ENCODE data around the gene FURIN.
"Not testable (repeated sequence)": the region's sequence is repeated elsewhere in the genome, so short reads cannot be mapped to it uniquely, and the experiment has no call there.

The FURIN gene

DNA sequence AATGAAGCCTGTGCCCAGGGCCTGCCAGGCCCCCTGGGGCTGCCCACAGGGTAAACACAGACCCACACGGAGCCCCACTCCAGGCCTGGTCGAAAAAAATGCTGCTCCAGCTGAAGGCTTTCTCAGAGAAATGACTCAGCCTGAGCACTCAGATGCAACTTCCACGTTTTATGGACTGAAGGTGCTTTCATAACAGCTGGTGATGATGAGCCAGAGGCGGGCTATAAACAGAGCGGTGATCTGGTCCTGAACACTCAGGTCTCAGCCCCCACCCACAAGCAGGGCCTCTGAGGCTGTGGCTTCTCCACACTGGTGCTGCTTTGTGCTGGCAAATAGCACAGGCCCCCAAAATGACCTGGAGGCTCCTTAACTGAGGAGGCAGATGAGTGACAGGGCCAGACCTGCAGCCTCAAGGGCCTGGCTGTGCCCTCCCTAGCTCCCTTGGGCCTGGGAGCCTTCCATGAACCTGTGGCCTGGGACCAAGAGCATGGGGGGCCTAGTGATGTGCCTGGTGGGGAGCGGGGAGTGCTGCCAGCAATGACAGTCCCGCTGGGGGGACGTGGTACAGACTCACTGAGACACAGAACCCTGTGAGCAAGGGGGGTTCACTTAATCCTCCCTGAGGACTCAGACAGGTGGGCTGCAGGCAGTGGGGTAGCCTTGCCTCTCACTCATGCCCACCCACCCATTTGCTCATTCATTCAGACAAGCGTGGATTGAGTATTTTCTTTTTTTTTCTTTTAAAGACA is 23.0 kb upstream of the FURIN start:
- DNase-seq, result peak in 1 of 2 experiments; percentile 25

DNA sequence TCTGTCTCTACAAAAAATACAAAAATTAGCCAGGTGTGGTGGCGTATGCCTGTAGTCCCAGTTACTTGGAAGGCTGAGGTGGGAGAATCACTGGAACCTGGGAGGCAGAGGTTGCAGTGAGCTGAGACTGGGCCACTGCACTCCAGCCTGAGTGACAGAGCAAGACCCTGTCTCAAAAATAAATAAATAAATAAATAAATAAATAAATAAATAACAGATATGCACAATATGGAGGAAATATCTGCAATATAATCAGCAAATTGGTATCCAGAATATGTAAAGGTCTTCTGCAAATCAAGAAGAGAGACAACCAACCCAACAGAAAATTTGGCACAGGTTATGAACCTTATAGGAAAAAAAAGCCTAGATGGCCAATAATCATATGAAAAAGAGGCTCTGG is 19.0 kb upstream of the FURIN start:
- not testable (repeated sequence) for DNase-seq

DNA sequence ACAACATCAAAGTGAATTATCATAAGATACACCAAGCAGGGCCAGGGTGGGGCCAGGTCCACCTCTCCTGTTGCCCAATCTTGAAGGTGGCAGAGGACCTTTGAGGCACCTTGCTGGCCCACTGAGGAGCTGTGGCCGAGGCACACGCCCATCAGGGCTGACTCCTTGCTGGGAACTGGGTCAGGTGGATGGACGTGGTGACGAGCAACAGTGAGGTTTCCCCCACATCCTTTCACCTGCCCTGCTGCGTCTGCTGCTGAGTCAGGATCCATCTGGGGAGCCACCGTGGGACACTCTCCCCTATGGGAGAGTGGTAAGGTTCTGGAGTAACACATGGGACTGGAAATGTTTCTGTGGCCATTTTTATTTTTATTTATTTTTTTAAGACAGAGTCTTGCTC is 17.3 kb upstream of the FURIN start:
- DNase-seq, result no peak

DNA sequence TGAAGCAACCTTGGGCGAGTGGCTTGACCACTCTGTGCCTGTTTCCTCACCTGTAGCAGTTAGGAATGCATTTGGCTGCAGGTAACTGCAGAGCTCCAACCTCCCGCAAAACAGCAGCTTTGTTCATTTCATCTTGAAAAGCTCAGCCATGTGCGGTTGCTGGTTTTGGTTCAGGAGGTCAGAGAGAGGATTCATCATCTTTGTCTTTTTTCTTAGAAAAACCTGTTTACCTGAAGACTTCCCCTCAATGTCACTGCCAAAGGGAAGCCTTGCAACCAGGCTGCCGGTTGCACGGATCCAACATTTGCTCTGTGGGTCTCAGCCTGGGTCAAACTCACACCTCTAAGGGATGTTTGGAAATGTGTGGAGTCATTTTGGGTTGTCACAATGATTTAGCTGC is 16.4 kb upstream of the FURIN start:
- no peak for DNase-seq

DNA sequence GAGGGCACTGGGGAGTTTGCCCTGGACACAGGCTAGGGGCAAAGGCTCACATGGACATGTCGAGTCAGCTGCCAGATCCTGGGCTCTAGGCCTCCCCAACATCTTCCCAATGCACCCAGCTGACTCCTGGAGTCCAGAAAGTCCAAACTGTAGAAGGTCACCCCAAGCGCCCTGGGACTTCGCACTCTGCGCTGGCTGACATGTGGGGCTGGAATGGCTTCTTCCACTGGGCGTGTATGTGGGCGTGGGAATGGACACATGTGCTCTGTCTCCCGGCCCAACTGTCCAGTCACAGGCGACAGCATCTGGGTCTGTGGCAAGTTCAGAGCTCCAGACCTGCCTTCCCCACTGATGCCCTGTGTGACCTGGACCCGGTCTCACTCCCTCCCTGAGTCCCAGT is 13.2 kb upstream of the FURIN start:
- DNase-seq, result no peak

DNA sequence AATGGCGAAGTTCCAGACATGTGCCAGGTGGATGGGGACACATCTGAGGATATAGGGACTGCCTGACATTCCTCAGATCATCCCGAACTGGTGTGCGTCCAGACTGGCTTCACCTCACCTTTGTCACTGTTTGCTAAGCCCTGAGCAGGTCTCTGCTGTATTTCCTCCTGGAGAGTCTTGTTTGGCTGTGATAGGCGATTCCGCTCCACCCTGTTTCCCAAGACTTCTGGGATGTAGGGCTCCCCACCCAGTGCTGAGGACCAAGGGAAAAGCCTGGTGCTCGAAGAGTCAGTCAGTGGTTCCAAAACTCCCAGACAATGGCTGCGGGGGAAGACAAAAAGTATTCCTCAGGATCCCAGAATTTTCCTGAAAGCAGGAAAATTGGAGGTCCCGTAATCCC is 11.1 kb upstream of the FURIN start:
- no peak for DNase-seq

DNA sequence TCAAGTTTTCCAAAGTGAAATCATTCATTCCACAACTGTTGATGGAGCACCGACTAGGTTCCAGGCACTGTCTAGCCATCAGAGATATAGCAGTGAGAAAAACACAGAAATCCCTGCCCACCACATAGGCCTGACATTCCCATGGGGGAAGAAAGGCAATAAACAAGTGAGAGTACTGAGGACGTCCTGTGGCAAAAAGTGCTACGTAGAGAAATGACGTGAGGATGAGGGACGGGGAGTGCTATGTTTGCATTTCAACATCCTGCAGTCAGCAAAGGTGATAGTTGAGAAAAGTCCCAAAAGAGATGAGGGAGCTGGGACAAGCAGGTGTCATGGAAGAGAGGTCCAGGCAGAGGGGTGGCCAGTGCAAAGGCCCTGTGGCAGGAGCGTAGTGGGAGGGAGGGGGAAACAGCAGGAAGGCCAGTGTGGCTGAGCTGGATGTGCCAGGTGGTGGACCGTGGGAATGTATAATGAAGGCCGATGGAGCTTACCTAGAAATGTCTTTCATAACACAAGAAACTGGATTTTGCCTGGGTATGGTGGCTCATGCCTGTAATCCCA is 10.4 kb upstream of the FURIN start:
- DNase-seq, result no peak

DNA sequence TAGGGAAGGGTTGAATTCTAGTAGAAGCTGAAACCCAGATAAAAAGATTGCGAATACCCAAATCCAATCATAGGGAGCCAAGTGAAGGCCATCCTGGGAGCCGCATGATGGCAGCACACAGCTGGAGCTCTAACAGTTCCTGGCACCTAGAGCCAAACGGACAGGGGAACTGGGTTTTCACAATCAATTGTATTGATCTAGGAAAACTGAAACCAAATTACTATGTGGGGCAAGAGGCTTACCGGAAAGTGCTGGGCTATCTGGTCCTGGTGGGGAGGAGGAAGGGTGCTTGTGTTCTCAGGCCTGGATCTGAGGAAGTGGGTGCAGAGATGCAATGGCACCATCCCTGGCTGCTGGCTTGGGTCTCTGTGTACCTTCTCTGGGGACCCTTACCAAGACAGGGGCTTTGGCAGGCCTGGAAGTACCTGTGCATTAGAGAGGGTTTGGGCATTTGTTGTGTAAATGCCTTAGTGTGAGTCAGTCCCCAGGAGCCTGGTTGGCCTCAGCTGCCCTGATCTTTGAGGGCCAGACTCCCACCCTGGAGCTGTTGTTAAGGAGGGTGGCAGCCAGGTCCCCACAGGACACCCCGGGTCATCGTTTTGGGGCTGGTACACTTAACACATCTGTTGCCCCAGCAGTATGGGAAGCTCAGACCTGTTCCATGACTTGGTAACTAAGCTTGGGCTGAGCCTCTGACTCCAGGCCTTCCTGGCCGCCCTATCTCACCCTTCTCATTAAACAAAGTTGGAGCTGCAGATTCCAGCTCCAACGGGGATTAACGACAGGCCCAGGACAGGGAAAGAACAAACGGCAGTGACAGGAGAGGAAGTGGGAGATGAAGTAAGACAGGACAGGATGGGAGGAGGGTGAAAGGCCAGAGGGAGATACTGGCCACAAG is 8.9 kb upstream of the FURIN start:
- DNase-seq, result no peak

DNA sequence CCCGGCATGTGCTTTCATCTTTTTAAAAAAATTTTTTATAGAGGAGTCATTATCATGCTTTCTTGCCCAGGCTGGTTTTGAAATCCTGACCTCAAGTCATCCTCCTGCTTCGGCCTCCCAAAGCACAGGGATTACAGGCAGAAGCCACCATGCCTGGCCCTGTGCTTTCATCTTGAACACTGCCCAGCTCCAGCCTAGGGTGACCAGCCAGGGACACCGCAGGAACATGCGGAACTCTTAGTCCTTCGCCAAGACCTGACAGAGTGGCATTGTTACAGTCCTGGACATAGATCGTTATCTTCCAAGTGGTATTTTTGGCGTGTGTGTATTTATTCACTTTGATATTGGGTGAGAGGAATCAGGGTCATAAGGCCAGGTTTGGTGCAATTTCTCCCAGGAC is 7.9 kb upstream of the FURIN start:
- no peak for DNase-seq

DNA sequence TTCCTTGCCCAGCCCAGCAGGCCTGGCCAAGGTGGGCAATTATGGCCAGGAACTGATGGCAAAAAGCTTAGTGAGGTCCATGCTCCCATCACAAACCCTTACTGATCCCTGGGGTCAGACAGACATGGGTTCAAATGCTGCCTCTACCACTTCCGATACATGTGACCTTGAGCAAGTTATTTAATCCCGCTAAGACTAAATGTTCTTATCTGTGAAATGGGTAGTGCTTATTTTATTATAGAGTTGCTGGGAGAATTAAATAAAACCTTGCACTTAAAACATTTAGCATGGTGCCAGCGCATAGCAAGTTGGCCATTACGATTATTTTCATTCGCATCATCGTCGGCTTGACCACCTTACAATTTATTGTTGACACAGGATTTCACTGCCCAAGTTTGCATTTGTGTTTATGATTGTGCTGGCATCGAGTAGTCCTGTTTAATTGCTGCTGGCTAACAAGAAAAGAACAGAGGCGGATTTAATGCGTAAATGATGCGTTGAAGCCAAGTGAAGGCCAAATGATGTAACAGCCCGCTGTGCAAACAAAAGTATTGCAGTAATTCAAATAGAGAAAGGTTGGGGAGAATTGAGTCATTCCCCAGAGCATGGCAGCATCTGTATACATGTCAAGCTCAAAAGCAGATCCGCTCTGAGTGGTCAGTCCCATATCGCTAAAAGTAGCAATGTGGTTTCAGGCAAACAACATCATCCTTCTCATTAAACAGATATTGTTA is 7.3 kb upstream of the FURIN start:
- DNase-seq, result no peak

DNA sequence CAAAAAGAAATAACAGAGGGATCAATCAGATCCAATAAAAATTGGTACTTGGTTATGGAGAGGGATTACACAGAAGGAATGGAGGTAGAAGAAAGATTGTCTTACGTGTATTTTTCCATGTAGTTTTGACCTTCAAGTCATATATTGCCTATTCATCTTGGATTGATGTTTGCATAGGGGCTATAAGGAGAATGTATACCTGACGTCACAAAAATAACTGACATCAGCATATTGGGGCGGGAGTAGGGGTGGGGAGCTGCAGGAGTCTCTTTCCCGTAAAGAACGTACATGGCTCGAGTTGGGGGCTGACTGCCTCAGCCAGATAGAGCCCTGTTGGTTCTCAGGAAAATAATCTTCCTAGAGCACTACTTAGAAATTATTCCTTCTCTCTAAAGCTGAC is 5.9 kb upstream of the FURIN start:
- no peak for DNase-seq

DNA sequence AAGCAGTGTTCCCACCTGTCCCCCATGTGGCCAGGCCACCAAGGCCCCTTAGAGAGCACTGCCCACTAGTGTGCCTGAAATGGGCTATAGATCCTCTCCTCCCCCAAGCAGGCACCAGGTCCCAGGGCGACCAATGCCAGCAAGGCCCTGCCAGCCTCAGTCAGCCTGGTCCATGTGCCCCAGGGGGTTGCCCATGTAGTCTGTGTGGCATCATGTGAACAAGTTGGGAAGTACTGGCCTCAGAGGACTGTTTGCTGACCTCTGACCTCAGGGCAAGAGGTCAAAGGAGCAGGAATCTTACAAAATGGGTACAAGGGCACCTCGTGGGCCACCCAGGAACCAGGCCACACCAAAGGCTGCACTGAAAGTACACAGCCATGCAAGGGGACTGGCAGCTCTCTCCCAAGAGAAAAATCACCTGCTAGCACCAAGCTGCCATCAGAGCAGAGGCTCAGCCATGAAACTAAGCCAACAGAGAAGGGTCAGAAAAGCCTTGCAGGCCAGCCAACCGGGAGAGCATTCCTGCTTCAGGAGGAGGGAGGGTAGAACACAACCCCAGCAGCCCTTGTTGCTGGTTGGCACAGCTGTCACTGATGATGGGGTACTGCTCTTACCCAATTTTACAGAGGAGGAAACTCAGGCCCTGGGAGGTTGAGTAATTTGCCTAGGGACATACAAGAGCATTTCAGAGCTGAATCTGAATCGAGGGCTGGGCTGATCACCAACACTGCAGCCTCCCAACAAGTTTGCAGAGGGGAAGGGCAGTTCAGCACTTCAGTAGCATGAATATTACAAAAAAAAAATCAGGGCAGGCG is 5.2 kb upstream of the FURIN start:
- DNase-seq, result no peak

DNA sequence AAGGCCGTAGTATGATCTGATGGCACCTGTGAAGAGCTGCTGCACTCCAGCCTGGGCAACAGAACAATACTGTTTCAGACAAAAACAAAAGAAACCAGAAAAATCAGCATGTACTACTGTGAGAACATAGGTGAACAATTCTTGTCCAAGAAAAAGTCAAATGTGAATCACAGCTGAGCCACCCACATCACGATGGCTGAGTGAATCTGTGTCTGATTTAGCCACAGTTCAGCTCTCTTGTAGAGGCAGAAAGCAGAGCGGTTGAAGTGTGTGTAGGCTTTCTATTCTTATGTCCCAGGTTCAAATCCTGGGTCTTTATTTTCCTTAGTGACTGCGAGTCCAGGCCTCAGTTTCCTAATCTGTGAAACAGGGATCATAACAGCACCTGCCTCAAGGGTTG is 4.4 kb upstream of the FURIN start:
- no peak for DNase-seq

DNA sequence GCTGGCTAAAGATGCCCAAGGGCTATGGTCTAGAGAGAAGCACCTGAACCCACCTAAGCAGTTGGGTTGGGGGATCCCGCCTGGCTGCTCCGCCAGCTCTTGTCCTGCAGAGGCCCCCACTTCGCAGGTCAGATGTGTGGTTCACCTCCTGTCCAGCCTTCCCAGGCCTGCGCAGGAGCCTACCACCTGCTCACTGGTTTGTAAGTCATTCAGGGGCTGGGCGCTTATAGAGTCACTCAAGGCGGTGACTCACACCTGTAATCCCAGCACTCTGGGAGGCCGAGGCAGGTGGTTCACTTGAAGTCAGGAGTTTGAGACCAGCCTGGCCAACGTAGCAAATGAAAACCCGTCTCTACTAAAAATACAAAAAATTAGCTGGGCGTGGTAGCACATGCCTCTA is 3.9 kb upstream of the FURIN start:
- DNase-seq, result no peak

DNA sequence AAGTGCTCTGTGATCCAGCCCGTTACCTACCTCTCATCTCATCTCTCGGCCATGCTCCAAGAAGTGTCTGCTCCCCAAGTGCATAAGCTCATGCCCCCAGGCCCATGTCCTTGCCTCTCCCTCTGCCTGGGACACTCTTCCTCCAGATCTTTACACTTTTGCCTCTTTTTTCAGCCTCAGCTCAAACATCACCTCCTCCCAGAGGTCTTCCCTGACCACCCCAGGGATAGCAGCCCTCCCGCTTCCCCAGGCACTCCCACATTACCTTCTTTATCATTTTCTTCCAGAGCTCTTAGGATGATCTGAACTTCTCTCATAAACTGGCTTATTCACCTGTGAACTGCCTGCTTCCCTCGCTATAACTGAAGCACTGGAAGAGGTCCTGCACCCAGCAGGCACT is 2.7 kb upstream of the FURIN start:
- DNase-seq, result no peak

DNA sequence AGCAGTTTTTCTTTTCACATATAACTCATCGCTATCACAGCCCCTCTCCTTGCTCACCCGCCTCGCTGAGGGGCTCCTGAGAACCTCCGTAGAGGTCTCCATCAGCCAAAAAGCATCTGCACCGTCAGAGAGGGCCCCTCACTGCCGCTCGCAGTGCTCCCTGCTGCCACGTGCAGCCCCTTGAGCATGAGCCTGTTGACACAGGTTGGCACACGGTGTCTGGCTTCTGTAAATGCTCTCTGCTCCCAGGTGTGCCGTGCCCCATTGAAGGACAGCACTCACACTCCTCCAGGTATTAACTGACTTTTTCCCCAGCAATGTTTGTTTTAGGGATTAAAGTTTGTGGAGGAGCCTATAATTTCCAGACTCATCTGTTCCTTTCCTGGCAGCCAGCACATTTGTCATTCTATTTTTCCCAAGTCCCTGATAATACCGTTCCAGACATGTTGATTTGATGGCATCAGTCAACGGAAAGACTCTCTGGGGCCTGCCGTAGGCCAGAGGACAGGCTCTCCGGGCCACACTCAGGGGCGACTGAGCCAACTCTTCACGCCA is 2.1 kb upstream of the FURIN start:
- DNase-seq, result no peak

DNA sequence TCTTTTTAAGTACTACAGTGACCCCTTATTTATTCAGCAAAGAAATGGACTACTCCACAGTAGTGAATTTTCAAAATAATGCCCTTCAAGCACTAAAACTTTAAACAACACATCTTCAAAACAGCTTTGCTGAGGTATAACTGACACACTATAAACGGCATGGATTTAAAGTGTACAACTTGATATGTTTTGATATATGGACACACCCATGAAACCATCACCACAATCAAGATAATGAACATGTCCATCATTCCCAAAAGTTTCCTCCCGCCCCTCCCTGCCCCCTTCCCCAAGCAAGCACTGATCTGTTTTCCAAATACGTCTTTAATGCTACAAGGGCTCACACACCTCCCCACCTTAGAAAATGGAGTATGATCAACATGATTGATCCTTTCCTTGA is 1.6 kb upstream of the FURIN start:
- DNase-seq, result no peak

DNA sequence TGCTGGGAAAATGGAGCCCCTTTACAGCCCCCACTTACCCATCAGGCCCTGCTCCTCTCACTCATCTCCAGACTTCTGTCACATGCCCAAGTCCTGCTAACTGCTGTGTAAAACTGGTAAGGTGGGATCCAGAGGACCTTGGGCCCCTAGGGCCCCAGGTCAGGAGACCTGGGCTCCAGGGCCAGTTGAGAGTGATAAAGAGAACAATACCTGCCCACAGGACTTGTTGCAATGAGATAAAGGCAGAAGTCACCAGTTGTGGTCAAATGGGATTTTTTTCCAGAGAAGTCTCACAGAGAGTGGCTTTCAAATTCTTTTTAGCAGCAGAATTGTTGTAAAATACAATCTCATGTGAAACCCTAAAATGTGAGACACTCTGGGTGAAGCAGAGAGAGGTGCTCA is 753 bp downstream of the FURIN start:
- no peak for DNase-seq

DNA sequence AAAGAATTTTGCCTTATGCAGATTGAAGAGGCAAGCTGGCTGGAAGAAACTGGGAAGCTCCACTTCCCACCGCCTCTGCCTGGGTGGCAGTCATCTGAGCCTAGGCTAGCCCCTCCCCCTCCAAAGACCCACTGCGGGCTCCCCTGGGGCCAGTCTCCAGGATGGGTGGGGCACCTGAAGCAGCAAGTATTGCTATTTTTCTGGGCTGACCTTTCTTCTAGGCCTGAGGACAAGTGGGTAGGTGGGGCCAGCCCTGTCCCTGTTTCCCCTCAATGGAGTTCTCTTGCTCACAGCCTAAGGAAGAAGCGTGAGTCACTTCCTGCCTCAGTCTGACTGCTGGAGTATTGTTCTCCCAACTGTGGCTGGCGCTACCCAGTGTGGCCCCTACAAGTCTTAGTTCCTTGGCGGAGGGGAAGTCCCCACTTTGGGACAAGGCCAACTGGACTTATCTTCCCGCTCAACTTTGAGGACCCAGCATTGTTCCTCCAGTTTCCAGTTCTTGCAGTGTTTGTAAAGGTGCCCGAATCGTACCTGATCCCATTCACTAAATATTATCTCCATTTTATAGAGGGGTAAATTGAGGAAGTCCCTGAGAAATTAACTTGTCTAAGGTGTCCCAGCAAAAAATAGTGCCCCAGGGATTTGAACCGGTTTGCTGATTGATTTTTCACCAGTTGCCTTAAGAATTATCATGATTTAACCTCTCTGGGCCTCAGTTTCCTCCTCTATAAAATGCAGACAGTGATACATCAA is 1.4 kb downstream of the FURIN start:
- DNase-seq, result peak; percentile 94 to 99

DNA sequence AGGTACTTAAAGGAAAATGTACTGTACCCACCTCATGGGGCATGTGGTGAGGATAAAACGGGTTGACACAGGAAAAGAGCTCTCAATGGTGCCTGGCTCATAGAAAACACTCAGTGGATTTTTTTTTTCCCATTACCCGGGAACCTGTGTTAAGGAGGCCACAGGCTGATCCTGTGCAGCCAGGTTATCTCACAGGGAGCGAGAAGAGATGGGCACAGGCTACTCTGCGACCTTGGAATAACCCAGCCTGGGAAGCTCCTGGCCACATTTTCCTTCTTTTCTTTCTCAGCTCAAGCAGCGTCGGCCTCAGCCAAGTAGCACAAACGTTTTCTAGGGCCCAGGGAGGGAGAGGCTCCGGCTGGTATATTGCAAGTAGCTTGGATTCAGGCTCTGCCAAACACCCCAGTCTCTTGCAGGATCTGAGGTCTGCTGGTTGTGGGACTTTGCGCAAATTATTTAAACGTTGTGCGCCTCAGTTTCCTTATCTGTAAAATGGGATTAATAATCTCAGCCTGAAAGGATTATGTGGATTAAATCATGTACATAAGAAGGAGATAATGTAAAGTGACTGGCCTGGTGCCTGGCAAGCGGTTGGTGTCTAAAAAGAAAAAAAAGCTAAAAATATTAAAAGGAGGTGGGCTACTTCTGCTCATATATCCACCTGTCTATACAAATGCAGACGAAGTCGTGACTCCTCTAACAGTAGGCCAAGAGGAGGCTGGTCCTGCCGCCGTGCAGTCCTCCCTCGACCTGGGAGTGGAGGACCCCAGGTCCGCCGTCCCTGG is 2.2 kb downstream of the FURIN start:
- DNase-seq, result peak; percentile 28 to 58

All from SW 1271 (cell line).